ENCODE measurements around the gene TXNDC9.
A peak's percentile ranks its signal among the peaks of the same experiment; 100 is the strongest.
"Not testable (repeated sequence)": the region's sequence is repeated elsewhere in the genome, so short reads cannot be mapped to it uniquely, and the experiment has no call there.

TXNDC9 gene, protein sequence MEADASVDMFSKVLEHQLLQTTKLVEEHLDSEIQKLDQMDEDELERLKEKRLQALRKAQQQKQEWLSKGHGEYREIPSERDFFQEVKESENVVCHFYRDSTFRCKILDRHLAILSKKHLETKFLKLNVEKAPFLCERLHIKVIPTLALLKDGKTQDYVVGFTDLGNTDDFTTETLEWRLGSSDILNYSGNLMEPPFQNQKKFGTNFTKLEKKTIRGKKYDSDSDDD

DNA sequence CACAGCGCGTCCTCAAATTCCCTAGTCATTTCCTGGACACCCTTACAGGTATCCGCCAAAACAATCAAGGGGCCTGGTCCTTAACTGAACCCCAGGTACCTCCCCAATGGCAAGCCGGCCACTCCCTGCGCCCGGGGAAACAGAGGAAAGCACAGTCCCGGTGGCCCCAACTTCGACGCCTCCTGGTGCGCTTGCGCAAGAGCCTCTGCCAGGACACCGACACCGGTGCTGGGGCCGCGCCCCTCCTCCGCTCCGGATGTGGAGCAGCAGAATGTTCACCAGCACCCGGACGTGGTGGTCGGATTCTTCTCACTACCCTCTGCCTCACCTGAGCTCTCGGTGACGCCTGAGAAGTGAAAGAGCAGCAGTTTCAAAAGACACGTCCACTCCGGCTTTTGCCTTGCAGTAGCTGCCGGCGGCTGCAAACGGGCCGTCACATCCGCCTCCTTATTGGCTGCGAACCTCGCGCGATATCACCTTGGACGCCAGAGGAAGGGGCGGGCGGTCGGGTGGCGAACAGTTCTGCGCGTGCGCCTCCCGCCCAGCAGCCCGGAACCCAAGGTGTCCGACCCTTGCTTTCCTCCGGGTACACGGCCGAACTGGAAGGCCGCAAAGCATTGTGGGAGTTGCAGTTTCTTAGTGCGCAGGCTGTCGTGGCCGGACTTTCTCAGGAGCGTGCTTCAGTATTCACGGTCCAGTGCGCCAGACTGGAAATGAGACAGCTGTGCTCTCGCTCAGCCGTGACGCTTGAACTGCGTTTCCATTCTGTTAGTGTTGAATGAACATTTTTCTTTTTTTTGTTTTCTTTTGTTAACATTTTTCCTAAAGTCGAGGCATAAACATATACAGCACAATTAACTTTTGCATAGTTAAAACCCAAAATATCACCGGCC lies at the start of gene TXNDC9:
TSS of gene TXNDC9 (minus strand) at position 423 of the 893 bp plus-strand sequence. CDS start 3,123 bp downstream, outside the sequence.
- peak; percentile 85 for ATAC-seq
- H3K27ac Mint-ChIP-seq = no peak within 1 kb of the TSS
- peaks cover 43% of the 10 kb centered on the region for H3K4me1 Mint-ChIP-seq
- H3K36me3 Mint-ChIP-seq (ENCODE audit: low read depth) = peaks cover 21% of the 10 kb centered on the region
- no peak within 1 kb of the TSS for H3K4me3 Mint-ChIP-seq
- DNase-seq = peak; percentile 97
- no peaks in the 10 kb centered on the region for H3K9me3 Mint-ChIP-seq
- no peaks in the 10 kb centered on the region for H3K27me3 Mint-ChIP-seq

DNA sequence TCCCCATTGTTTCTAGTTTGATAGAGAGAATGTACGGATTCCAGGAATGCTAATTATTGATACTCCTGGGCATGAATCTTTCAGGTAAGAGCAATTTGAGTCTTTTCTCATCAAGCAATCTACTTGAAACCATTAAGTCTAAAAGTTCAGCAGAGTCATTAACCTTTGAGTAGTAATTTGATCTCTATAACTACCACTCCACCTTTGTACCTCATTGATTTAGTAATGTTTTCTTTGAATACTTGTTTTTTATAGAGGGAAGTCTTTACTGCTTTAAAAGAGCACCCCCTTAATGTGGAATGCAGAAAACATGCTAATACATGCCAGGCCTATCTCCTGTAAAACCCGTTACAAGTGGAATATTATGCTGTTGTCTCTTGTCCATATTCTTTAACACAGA lies 46.0 kb upstream of the TXNDC9 start:
- no peaks in the 10 kb centered on the region for H3K9me3 Mint-ChIP-seq
- peaks cover 17% of the 10 kb centered on the region for H3K4me1 Mint-ChIP-seq
- no peak overlapping the region for H3K4me3 Mint-ChIP-seq
- H3K27ac Mint-ChIP-seq = peak overlapping the region; percentile 1
- peaks cover 68% of the 10 kb centered on the region for H3K36me3 Mint-ChIP-seq (ENCODE audit: low read depth)
- no peak for ATAC-seq
- no peaks in the 10 kb centered on the region for H3K27me3 Mint-ChIP-seq
- DNase-seq = no peak

GRCh38 chr2:99380376-99381010 lies 44.4 kb upstream of the TXNDC9 start:
- no peaks in the 10 kb centered on the region for H3K27me3 Mint-ChIP-seq
- peaks cover 74% of the 10 kb centered on the region for H3K36me3 Mint-ChIP-seq (ENCODE audit: low read depth)
- no peak overlapping the region for H3K27ac Mint-ChIP-seq
- no peak overlapping the region for H3K4me3 Mint-ChIP-seq
- ATAC-seq (no peak), DNase-seq (no peak)
- peaks cover 19% of the 10 kb centered on the region for H3K4me1 Mint-ChIP-seq
- no peaks in the 10 kb centered on the region for H3K9me3 Mint-ChIP-seq

DNA sequence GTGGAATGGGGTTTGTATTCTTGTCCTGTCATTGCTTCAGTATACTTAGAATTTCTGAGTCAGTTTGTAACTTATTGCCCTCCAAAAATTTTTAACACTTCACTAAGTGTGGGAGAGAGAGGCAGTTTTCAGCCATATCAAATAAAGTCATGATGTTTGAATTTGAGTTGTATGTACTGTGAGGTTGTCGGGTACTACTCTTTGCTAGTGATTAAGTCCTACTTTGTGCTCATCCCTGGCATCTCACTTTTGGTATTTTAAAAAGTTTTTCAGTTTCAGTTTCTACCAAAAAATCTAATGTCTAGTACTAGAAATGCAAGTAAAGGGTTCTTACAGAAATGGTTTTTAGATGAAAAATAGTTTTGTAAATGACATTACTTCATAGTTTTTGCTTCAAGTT lies 41.7 kb upstream of the TXNDC9 start:
- DNase-seq = no peak
- no peaks in the 10 kb centered on the region for H3K27me3 Mint-ChIP-seq
- H3K4me1 Mint-ChIP-seq = peaks cover 19% of the 10 kb centered on the region
- peak; percentile 40 for ATAC-seq
- H3K9me3 Mint-ChIP-seq = peaks cover 4% of the 10 kb centered on the region
- H3K36me3 Mint-ChIP-seq (ENCODE audit: low read depth) = peaks cover 84% of the 10 kb centered on the region
- no peak overlapping the region for H3K4me3 Mint-ChIP-seq
- peak overlapping the region; percentile 57 for H3K27ac Mint-ChIP-seq

DNA sequence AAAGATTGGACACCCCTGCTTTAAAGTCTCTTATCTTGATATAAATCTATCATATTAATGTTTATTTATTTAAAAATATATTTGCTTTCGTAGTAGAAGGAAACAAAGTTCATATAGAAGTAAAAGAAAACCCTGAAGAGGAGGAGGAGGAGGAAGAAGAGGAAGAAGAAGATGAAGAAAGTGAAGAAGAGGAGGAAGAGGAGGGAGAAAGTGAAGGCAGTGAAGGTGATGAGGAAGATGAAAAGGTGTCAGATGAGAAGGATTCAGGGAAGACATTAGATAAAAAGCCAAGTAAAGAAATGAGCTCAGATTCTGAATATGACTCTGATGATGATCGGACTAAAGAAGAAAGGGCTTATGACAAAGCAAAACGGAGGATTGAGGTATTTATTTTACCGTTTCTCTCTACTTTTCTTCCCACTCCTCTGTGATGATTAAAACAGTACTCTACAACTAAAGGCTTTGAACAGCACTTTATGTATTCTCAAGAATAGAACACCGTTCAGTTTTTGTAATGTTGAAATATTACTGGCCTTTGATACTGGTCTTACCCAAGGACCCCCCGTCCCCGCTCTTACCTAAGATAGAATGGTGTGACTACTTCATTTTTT lies 40.2 kb upstream of the TXNDC9 start:
- Mint-ChIP-seq H3K4me1 (peaks cover 19% of the 10 kb centered on the region), H3K9me3 (peaks cover 8% of the 10 kb centered on the region), H3K36me3 (ENCODE audit: low read depth) (peaks cover 89% of the 10 kb centered on the region), H3K27me3 (no peaks in the 10 kb centered on the region), H3K4me3 (no peak overlapping the region), H3K27ac (no peak overlapping the region)
- no peak for DNase-seq
- ATAC-seq = no peak

- Mint-ChIP-seq H3K4me3 (no peak overlapping the region), H3K4me1 (peaks cover 13% of the 10 kb centered on the region), H3K9me3 (peaks cover 8% of the 10 kb centered on the region), H3K27ac (no peak overlapping the region), H3K27me3 (no peaks in the 10 kb centered on the region), H3K36me3 (ENCODE audit: low read depth) (peaks cover 82% of the 10 kb centered on the region)
- no peak for DNase-seq
- ATAC-seq = no peak
Measured at GRCh38 chr2:99374747-99375146, 38.6 kb upstream of the TXNDC9 start.

GRCh38 chr2:99373144-99373543 lies 37.0 kb upstream of the TXNDC9 start:
- Mint-ChIP-seq H3K27ac (no peak overlapping the region), H3K36me3 (ENCODE audit: low read depth) (peaks cover 83% of the 10 kb centered on the region), H3K4me1 (peaks cover 11% of the 10 kb centered on the region), H3K27me3 (no peaks in the 10 kb centered on the region), H3K4me3 (no peak overlapping the region), H3K9me3 (peaks cover 8% of the 10 kb centered on the region)
- no peak for ATAC-seq
- DNase-seq = no peak

- H3K27ac Mint-ChIP-seq, H3K9me3 Mint-ChIP-seq, H3K27me3 Mint-ChIP-seq, H3K4me1 Mint-ChIP-seq, ATAC-seq, H3K4me3 Mint-ChIP-seq, DNase-seq: not testable (repeated sequence)
- H3K36me3 Mint-ChIP-seq (ENCODE audit: low read depth) = peaks cover 82% of the 10 kb centered on the region
Measured at GRCh38 chr2:99368854-99369253, 32.7 kb upstream of the TXNDC9 start.

- no peak for ATAC-seq
- no peaks in the 10 kb centered on the region for H3K9me3 Mint-ChIP-seq
- H3K27me3 Mint-ChIP-seq = no peaks in the 10 kb centered on the region
- H3K4me1 Mint-ChIP-seq = no peaks in the 10 kb centered on the region
- DNase-seq = no peak
- peaks cover 75% of the 10 kb centered on the region for H3K36me3 Mint-ChIP-seq (ENCODE audit: low read depth)
- H3K27ac Mint-ChIP-seq = no peak overlapping the region
- H3K4me3 Mint-ChIP-seq = no peak overlapping the region
Measured at GRCh38 chr2:99365661-99366060, 29.5 kb upstream of the TXNDC9 start.

DNA sequence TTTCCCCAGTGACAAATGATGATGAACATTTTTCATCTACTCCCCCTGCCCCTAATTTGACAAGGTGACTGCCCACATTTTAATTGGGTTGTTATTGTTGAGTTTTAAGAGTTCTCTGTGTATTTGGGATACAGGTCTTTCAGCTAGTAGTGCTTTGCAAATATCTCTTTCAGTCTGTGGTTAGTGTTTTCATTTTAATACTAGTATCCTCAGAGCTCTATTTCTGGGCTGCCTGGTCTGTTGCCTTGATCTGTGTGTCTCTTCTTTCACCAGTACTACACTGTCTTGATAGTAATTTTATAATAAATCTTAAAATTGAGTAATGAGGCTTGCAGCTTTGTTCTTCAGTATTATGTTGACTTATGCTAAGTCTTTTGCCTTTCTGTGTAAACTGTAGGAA lies 20.7 kb upstream of the TXNDC9 start:
- peaks cover 30% of the 10 kb centered on the region for H3K36me3 Mint-ChIP-seq (ENCODE audit: low read depth)
- no peak overlapping the region for H3K4me3 Mint-ChIP-seq
- no peaks in the 10 kb centered on the region for H3K27me3 Mint-ChIP-seq
- DNase-seq (no peak), ATAC-seq (no peak)
- H3K27ac Mint-ChIP-seq = no peak overlapping the region
- no peaks in the 10 kb centered on the region for H3K9me3 Mint-ChIP-seq
- H3K4me1 Mint-ChIP-seq = peaks cover 38% of the 10 kb centered on the region

DNA sequence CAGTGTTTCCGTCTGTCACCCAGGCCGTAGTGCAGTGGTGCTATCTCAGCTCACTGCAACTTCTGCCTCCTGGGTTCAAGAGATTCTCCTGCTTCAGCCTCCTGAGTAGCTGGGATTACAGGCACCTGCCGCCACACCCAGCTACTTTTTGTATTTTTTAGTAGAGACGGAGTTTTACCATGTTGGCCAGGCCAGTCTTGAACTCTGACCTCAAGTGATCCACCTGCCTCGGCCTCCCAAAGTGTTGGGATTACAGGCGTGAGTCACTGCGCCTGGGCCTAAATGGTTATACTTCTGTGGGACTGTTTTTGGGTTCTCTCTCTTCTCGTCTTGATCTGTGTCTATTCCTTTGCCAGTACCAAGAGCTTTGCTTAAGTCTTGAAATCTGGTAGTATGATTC lies 18.7 kb upstream of the TXNDC9 start:
- H3K27ac Mint-ChIP-seq = not testable (repeated sequence)

DNA sequence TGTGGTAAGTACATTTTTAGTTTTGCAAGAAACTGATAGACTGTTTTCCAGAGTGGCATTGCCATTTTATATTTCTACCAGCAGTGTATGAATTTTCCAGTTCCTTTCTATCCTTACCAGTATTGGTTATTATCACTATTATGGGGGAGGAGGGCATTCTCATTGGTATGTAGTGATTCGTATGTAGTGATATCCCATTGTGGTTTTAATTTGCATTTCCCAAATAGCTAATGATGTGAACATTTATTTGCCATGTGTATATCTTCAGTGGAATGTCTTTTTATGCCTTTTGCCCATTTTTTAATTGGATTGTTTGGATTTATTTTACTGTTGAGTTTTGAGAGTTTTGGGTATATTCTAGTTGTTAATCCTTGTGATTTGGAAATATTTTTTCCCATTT lies 17.9 kb upstream of the TXNDC9 start:
- Mint-ChIP-seq H3K36me3 (ENCODE audit: low read depth) (peaks cover 14% of the 10 kb centered on the region), H3K9me3 (no peaks in the 10 kb centered on the region), H3K27ac (no peak overlapping the region), H3K27me3 (no peaks in the 10 kb centered on the region), H3K4me3 (no peak overlapping the region), H3K4me1 (peaks cover 60% of the 10 kb centered on the region)
- no peak for ATAC-seq
- no peak for DNase-seq

More for the DNA sequence above, 18.7 kb upstream of the TXNDC9 start:
- not testable (repeated sequence) for H3K9me3 Mint-ChIP-seq, H3K27me3 Mint-ChIP-seq, DNase-seq, H3K4me3 Mint-ChIP-seq, ATAC-seq
- peaks cover 52% of the 10 kb centered on the region for H3K4me1 Mint-ChIP-seq
- H3K36me3 Mint-ChIP-seq (ENCODE audit: low read depth) = peaks cover 20% of the 10 kb centered on the region

DNA sequence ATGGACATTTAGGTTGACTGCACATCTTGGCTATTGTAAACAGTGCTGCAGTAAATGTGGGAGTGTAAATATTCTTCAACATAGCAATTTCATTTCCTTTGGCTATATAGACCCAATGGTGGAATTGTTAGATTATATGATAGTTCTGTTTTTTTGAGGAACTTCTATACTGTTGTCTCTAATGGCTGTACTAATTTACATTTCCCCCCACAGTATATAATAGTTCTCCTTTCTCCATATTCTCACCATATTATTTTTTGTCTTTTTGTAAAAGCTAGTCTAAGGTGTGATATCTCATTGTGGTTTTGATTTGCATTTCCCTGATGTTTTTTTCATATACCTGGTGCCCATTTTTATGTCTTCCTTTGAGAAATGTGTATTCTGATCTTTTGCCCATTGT lies 14.1 kb upstream of the TXNDC9 start:
- DNase-seq (no peak), ATAC-seq (no peak)
- Mint-ChIP-seq H3K27ac (no peak overlapping the region), H3K27me3 (no peaks in the 10 kb centered on the region), H3K36me3 (ENCODE audit: low read depth) (peaks cover 18% of the 10 kb centered on the region), H3K4me3 (no peak overlapping the region), H3K4me1 (peaks cover 67% of the 10 kb centered on the region), H3K9me3 (no peaks in the 10 kb centered on the region)

DNA sequence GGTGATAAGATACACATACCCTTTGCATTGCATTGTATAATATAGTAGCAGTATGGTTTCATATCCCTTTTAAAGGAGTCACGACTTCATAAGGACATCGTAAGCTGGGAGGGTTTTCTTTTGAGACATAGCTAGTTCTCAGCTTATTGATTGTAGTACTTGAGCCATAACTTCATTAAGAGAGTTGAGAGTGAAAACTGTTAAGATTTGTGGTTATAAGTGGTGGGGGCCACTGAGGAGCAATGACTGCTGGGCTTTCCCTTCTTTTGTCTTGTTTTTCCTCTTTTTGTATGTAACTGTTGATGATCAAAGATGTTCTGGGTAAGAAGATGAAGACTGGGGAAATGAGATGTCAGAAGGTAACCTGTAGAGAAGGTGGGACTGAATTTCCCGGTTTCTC lies 12.0 kb upstream of the TXNDC9 start:
- H3K9me3 Mint-ChIP-seq = no peaks in the 10 kb centered on the region
- DNase-seq (no peak), ATAC-seq (peak; percentile 43)
- peaks cover 66% of the 10 kb centered on the region for H3K4me1 Mint-ChIP-seq
- peak overlapping the region; percentile 3 for H3K4me3 Mint-ChIP-seq
- H3K27ac Mint-ChIP-seq = peak overlapping the region; percentile 77
- no peaks in the 10 kb centered on the region for H3K27me3 Mint-ChIP-seq
- H3K36me3 Mint-ChIP-seq (ENCODE audit: low read depth) = peaks cover 20% of the 10 kb centered on the region
